ENCODE measurements around the gene C16orf87. TPM values are rescaled to one million over a fixed set of nuclear protein-coding genes. Genes with fewer than 3 reads are reported as not detected.
"Not testable (repeated sequence)": the region's sequence is repeated elsewhere in the genome, so short reads cannot be mapped to it uniquely, and the experiment has no call there.

The C16orf87 gene
- total RNA-seq (26.0 and 41.0 TPM in 2 replicates), polyA plus RNA-seq (45.1 and 66.6 TPM in 2 replicates)

- Histone ChIP-seq H3K9me3 (ENCODE audit: low read depth) (no peaks in the 10 kb centered on the region), H3K4me1 (ENCODE audit: low read depth) (peaks cover 16% of the 10 kb centered on the region), H3K27ac (peak within 1 kb of the TSS; percentile 94), H3K27me3 (no peaks in the 10 kb centered on the region), H3K36me3 (no peaks in the 10 kb centered on the region), H3K4me3 (peak within 1 kb of the TSS; percentile 58)
- TF ChIP-seq CTCF (IDR thresholded peaks at IDR 0.05; ENCODE audit: low read depth, low read length) = no peak
- peak; percentile 96 for DNase-seq (ENCODE audit: low read depth in 1 of 2, low spot score in 1 of 2)
These were observed at the start of gene C16orf87 for GRCh38 chr16:46830902-46831647. Gene C16orf87 (minus strand): TSS chr16:46831180. CDS start chr16:46831149, 31 bp downstream.

GRCh38 chr16:46875243-46875642 lies 44.3 kb upstream of the C16orf87 start:
- no peak for TF ChIP-seq CTCF (IDR thresholded peaks at IDR 0.05; ENCODE audit: low read depth, low read length)
- no peaks in the 10 kb centered on the region for H3K4me1 ChIP-seq (ENCODE audit: low read depth)
- H3K27me3 ChIP-seq = no peaks in the 10 kb centered on the region
- no peaks in the 10 kb centered on the region for H3K9me3 ChIP-seq (ENCODE audit: low read depth)
- no peaks in the 10 kb centered on the region for H3K36me3 ChIP-seq
- no peak for DNase-seq (ENCODE audit: low read depth in 1 of 2, low spot score in 1 of 2)
- no peak overlapping the region for H3K27ac ChIP-seq
- H3K4me3 ChIP-seq = no peak overlapping the region

- Histone ChIP-seq H3K4me1 (ENCODE audit: low read depth) (no peaks in the 10 kb centered on the region), H3K4me3 (no peak overlapping the region), H3K27me3 (no peaks in the 10 kb centered on the region), H3K36me3 (no peaks in the 10 kb centered on the region), H3K9me3 (ENCODE audit: low read depth) (no peaks in the 10 kb centered on the region), H3K27ac (no peak overlapping the region)
- TF ChIP-seq CTCF (IDR thresholded peaks at IDR 0.05; ENCODE audit: low read depth, low read length) = no peak
- no peak for DNase-seq (ENCODE audit: low read depth in 1 of 2, low spot score in 1 of 2)
These were observed 42.2 kb upstream of the C16orf87 start for GRCh38 chr16:46873201-46873600.

GRCh38 chr16:46871597-46871996 lies 40.6 kb upstream of the C16orf87 start:
- no peak for TF ChIP-seq CTCF (IDR thresholded peaks at IDR 0.05; ENCODE audit: low read depth, low read length)
- Histone ChIP-seq H3K9me3 (ENCODE audit: low read depth) (no peaks in the 10 kb centered on the region), H3K27me3 (no peaks in the 10 kb centered on the region), H3K27ac (no peak overlapping the region), H3K36me3 (no peaks in the 10 kb centered on the region), H3K4me3 (no peak overlapping the region), H3K4me1 (ENCODE audit: low read depth) (no peaks in the 10 kb centered on the region)
- DNase-seq (ENCODE audit: low read depth in 1 of 2, low spot score in 1 of 2) = no peak

GRCh38 chr16:46868891-46869290 lies 37.9 kb upstream of the C16orf87 start:
- H3K27me3 ChIP-seq; H3K4me3 ChIP-seq; H3K4me1 ChIP-seq (ENCODE audit: low read depth); H3K27ac ChIP-seq; H3K36me3 ChIP-seq; DNase-seq (ENCODE audit: low read depth in 1 of 2, low spot score in 1 of 2); H3K9me3 ChIP-seq (ENCODE audit: low read depth): not testable (repeated sequence)

GRCh38 chr16:46867486-46867885 lies 36.5 kb upstream of the C16orf87 start:
- not testable (repeated sequence) for H3K27me3 ChIP-seq; H3K4me3 ChIP-seq; H3K27ac ChIP-seq; H3K36me3 ChIP-seq; H3K9me3 ChIP-seq (ENCODE audit: low read depth); H3K4me1 ChIP-seq (ENCODE audit: low read depth); DNase-seq (ENCODE audit: low read depth in 1 of 2, low spot score in 1 of 2)

Measured in cardiac muscle cell (in vitro differentiated cells and primary cell).